Activated T-helper 17 cell treated with anti-CD3 and anti-CD28 coated beads, Interleukin-2, amount 50 U/mL, for 72 hours (primary cell): Measurements from ENCODE around the gene SHPK. TPM values are rescaled to one million over a fixed set of nuclear protein-coding genes. Genes with fewer than 3 reads are reported as not detected.
A peak's percentile ranks its signal among the peaks of the same experiment; 100 is the strongest.

Experiments used
- ATAC-seq: fragments of 150-1000 bp; cut with Tn5 transposase; replicated peaks from 2 replicates; pipeline ENCODE4 v1.10.0; 2021; ENCODE audit warnings: mild to moderate bottlenecking, moderate library complexity
- H3K27ac Mint-ChIP-seq: one replicate; pipeline ENCODE4 v1.8.0; 2022; ENCODE audit warnings: mixed read lengths
- H3K27me3 Mint-ChIP-seq: one replicate; pipeline ENCODE4 v1.8.0; 2022; ENCODE audit warnings: mixed read lengths
- H3K36me3 Mint-ChIP-seq: one replicate; pipeline ENCODE4 v1.8.0; 2022; ENCODE audit warnings: low read depth, mild to moderate bottlenecking, mixed read lengths
- H3K4me1 Mint-ChIP-seq: one replicate; pipeline ENCODE4 v1.8.0; 2022; ENCODE audit warnings: mixed read lengths
- H3K4me3 Mint-ChIP-seq: one replicate; pipeline ENCODE4 v1.8.0; 2022; ENCODE audit warnings: mild to moderate bottlenecking, mixed read lengths
- H3K9me3 Mint-ChIP-seq: one replicate; pipeline ENCODE4 v1.8.0; 2022; ENCODE audit warnings: mixed read lengths
- total RNA-seq, 2 donors: library from RNA; stranded (reverse); gene quantifications; one replicate each; pipeline ENCODE4 v1.2.3, GENCODE V29; 2022

Gene SHPK
- total RNA-seq, 2 donors from 2014 or later, result 10.0 to 12.3 TPM

DNA sequence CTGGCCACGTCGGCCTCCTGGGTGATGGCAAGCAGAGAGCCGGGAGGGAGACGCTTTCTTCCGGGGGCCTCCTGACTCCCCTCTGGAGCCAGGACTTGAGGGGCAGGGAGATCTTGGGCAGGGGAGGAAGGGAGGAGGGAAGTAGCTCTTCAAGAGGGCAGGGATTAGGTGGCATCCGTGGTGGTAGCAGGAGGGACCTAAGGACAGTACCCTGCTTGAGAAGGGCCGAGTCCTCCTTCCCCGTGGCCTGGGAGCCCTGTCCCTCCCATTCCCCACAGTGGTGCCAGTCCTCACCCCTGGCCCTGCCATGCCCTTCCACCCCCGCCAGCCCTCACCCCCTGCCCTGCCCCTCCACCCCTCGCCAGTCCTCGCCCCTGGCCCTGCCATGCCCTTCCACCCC lies 19.7 kb upstream of the SHPK start:
- Mint-ChIP-seq H3K27me3 (no peaks in the 10 kb centered on the region), H3K4me3 (no peak overlapping the region), H3K27ac (no peak overlapping the region), H3K36me3 (peaks cover 10% of the 10 kb centered on the region), H3K4me1 (no peaks in the 10 kb centered on the region), H3K9me3 (no peaks in the 10 kb centered on the region)
- no peak for ATAC-seq

DNA sequence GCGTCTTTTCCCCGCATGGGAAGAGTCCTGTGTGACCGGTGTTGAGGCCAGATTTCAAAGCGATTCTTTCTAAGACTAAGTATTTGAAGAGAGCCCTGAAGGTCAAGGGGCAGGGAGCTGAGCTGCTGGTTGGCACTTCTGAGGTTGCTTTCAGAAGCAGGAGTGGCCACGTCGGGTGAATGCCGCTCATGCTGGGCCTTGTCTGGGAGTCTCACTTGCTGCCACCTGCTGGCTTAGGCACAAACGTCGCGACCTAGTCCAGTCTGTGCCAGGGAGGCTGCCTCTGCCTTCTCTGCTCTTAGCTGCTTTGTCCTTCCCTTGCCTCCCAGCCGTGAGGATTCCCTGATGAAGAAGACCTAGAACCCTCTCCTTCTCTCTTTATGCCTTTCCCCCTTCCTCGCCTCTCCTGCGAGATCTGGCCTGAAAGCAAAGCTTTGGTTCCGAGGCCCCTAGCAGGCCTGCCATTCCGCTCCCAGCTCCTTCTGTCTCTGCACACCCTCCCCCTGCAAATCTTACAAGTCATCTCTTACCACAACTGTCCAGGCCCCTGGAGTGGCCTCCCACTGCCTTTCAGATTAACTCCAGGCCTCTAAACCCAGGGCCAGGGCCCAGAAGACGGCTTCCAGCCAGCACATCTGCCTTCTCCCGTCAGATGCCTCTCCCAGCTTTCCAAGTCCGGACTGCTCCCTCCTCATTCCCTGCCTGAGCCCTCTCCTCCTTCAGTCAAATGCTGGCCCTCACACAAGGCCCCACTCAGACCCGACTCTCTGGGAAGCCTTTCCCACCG lies 11.9 kb upstream of the SHPK start:
- peaks cover 30% of the 10 kb centered on the region for H3K36me3 Mint-ChIP-seq
- H3K27me3 Mint-ChIP-seq, result no peaks in the 10 kb centered on the region
- H3K4me1 Mint-ChIP-seq, result peaks cover 6% of the 10 kb centered on the region
- no peaks in the 10 kb centered on the region for H3K9me3 Mint-ChIP-seq
- H3K4me3 Mint-ChIP-seq, result no peak overlapping the region
- peak overlapping the region; percentile 44 for H3K27ac Mint-ChIP-seq
- ATAC-seq, result peak; percentile 49

DNA sequence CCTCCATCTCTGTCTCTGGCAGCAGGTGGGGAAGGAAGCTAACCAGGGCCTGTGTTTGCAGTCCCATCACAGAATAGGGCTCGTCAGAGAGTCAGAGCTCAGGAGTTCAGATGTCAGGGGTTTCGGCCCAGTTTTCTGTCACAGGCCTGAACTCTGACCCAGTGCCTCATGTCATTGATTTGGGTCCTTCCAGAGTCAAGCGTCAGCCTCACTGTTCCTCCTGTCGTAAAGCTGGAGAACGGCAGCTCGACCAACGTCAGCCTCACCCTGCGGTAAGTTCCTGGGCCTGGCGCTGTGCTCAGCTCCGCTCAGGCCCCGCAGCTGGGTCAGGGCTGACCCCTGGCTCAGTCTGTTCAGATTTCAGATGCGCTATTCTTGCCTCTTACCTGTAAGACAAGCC lies 11.2 kb upstream of the SHPK start:
- peaks cover 6% of the 10 kb centered on the region for H3K4me1 Mint-ChIP-seq
- peaks cover 26% of the 10 kb centered on the region for H3K36me3 Mint-ChIP-seq
- no peak for ATAC-seq
- H3K27me3 Mint-ChIP-seq, result no peaks in the 10 kb centered on the region
- no peak overlapping the region for H3K27ac Mint-ChIP-seq
- no peak overlapping the region for H3K4me3 Mint-ChIP-seq
- no peaks in the 10 kb centered on the region for H3K9me3 Mint-ChIP-seq

DNA sequence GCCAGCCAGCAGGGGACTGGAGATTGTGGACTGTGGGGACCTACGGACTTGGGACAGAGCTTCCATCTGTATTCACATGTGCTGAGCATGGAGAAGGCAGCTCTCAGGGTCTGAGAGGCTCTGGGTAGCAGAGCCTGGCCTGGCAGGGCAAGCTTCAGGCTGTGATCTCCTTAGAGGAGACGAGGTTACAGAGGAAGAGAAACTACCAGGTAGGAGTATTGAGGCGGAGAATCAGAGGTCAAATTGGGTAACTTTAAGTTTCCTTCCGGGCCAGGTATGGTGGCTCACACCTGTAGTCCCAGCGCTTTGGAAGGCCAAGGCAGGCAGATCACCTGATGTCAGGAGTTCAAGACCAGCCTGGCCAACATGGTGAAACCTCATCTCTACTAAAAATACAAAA lies 9.3 kb upstream of the SHPK start:
- Mint-ChIP-seq H3K36me3 (peaks cover 22% of the 10 kb centered on the region), H3K4me1 (peaks cover 7% of the 10 kb centered on the region), H3K9me3 (no peaks in the 10 kb centered on the region), H3K4me3 (no peak overlapping the region), H3K27me3 (no peaks in the 10 kb centered on the region), H3K27ac (peak overlapping the region; percentile 14)
- no peak for ATAC-seq

DNA sequence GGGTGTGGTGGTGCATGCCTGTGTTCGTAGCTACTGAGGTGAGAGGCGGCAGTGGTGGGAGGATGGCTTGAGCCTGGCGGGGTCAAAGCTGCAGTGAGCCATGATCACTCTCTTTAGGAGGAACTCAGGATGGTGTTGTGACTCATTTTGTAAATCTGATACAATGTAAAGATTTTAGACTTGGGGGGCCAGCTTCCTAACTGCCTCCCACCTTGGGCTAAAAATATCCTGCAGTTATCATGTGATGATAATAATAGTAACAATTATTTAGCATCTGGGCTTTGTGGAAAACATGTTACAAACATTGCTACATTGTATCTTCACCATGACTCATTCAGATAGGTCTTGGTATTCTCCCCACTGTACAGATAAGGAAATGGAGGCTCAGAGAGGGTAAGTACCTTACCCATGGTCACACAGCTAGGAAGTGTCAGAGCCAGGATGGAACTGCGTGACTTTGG lies 7.9 kb upstream of the SHPK start:
- Mint-ChIP-seq H3K4me3 (peak overlapping the region; percentile 37), H3K27me3 (no peaks in the 10 kb centered on the region), H3K9me3 (no peaks in the 10 kb centered on the region), H3K36me3 (peaks cover 26% of the 10 kb centered on the region), H3K27ac (peak overlapping the region; percentile 79), H3K4me1 (peaks cover 15% of the 10 kb centered on the region)
- ATAC-seq, result peak; percentile 78

GRCh38 chr17:3641717-3642486 lies 5.9 kb upstream of the SHPK start:
- Mint-ChIP-seq H3K27ac (no peak overlapping the region), H3K36me3 (peaks cover 14% of the 10 kb centered on the region), H3K9me3 (no peaks in the 10 kb centered on the region), H3K4me3 (no peak overlapping the region), H3K27me3 (no peaks in the 10 kb centered on the region), H3K4me1 (peaks cover 18% of the 10 kb centered on the region)
- no peak for ATAC-seq

- Mint-ChIP-seq H3K27ac (no peak overlapping the region), H3K4me1 (peaks cover 18% of the 10 kb centered on the region)
- ATAC-seq, result no peak
These were observed 5.0 kb upstream of the SHPK start for GRCh38 chr17:3641014-3641413.

GRCh38 chr17:3639981-3640596 lies 4.0 kb upstream of the SHPK start:
- Mint-ChIP-seq H3K36me3 (peaks cover 14% of the 10 kb centered on the region), H3K27me3 (no peaks in the 10 kb centered on the region), H3K4me1 (peaks cover 18% of the 10 kb centered on the region), H3K4me3 (peak overlapping the region; percentile 73), H3K9me3 (no peaks in the 10 kb centered on the region), H3K27ac (peak overlapping the region; percentile 89)
- peak; percentile 32 for ATAC-seq

More at GRCh38 chr17:3641014-3641413, 5.0 kb upstream of the SHPK start:
- no peaks in the 10 kb centered on the region for H3K27me3 Mint-ChIP-seq
- no peak overlapping the region for H3K4me3 Mint-ChIP-seq
- H3K36me3 Mint-ChIP-seq, result peaks cover 14% of the 10 kb centered on the region
- H3K9me3 Mint-ChIP-seq, result no peaks in the 10 kb centered on the region

- Mint-ChIP-seq H3K36me3 (peaks cover 9% of the 10 kb centered on the region), H3K27me3 (no peaks in the 10 kb centered on the region), H3K9me3 (no peaks in the 10 kb centered on the region), H3K27ac (peak overlapping the region; percentile 98), H3K4me1 (peaks cover 22% of the 10 kb centered on the region), H3K4me3 (peak overlapping the region; percentile 91)
- no peak for ATAC-seq
These were observed 891 bp upstream of the SHPK start for GRCh38 chr17:3636908-3637373.

GRCh38 chr17:3635474-3636153 lies 436 bp downstream of the SHPK start:
- Mint-ChIP-seq H3K27ac (peak overlapping the region; percentile 65), H3K27me3 (no peaks in the 10 kb centered on the region), H3K9me3 (no peaks in the 10 kb centered on the region), H3K4me1 (peaks cover 22% of the 10 kb centered on the region), H3K4me3 (peak overlapping the region; percentile 91), H3K36me3 (peaks cover 9% of the 10 kb centered on the region)
- no peak for ATAC-seq

- Mint-ChIP-seq H3K4me3 (no peak overlapping the region), H3K27me3 (no peaks in the 10 kb centered on the region), H3K4me1 (peaks cover 13% of the 10 kb centered on the region), H3K36me3 (peaks cover 24% of the 10 kb centered on the region), H3K27ac (no peak overlapping the region), H3K9me3 (no peaks in the 10 kb centered on the region)
- no peak for ATAC-seq
These were observed 3.8 kb downstream of the SHPK start for GRCh38 chr17:3632287-3632686.

DNA sequence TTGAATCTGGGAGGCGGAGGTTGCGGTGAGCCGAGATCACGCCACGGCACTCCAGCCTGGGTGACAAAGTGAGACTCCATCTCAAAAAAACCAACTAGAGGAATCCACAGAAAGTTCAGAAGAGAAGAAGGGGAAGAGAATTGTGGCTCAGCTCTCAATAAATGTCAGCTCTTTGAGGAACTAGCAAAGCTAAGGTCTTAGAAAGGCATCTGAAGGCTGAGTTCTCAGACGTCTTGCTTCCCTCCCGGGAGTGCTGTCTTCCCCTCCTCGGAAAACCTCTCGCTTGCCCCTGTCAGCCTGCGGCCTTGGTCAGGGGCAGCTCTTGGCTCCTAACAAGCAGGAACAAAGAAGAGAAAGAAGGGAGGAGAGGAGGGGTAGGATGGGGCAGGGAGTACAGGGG lies 5.3 kb downstream of the SHPK start:
- ATAC-seq, result no peak
- H3K27ac Mint-ChIP-seq, result no peak overlapping the region
- no peaks in the 10 kb centered on the region for H3K9me3 Mint-ChIP-seq
- peaks cover 37% of the 10 kb centered on the region for H3K36me3 Mint-ChIP-seq
- no peaks in the 10 kb centered on the region for H3K27me3 Mint-ChIP-seq
- H3K4me3 Mint-ChIP-seq, result no peak overlapping the region
- H3K4me1 Mint-ChIP-seq, result peaks cover 10% of the 10 kb centered on the region

- Mint-ChIP-seq H3K27me3 (no peaks in the 10 kb centered on the region), H3K27ac (no peak overlapping the region), H3K4me3 (no peak overlapping the region), H3K9me3 (no peaks in the 10 kb centered on the region), H3K4me1 (peaks cover 3% of the 10 kb centered on the region), H3K36me3 (peaks cover 52% of the 10 kb centered on the region)
- ATAC-seq, result no peak
These were observed 8.3 kb downstream of the SHPK start for GRCh38 chr17:3627769-3628167.
